Heart right ventricle (tissue), 16 donors: ENCODE results near the gene STK40. TPM values are rescaled to one million over a fixed set of nuclear protein-coding genes. Genes with fewer than 3 reads are reported as not detected.

ENCODE experiments used
- ATAC-seq, 8 donors: fragments of 200-7000 bp; cut with Tn5 transposase; one replicate each; pipeline ENCODE4 v1.9.1; 2020; ENCODE audit warnings: mild to moderate bottlenecking in 8 of 8, moderate library complexity in 8 of 8, moderate number of reproducible peaks in 1 of 8
- DNase-seq, 2 donors: peaks; one replicate each; pipeline ENCODE4 v3.0.0-alpha.2; 2020
- H3K27ac ChIP-seq, 10 donors: fragments of 200-600 bp; sonication (generic) in 2 of 10; one replicate each; pipeline versions ENCODE4 v1.5.0 to v1.8.0; 2020 to 2022; ENCODE audit warnings: mild to moderate bottlenecking in 3 of 10
- H3K27me3 ChIP-seq, 7 donors: fragments of 200-600 bp; one replicate each; pipeline ENCODE4 v1.8.0; 2021 to 2022; ENCODE audit warnings: mild to moderate bottlenecking in 2 of 7
- H3K36me3 ChIP-seq, 9 donors: fragments of 200-600 bp; sonication (generic) in 1 of 9; one replicate each; pipeline versions ENCODE4 v1.5.0 to v1.8.0; 2020 to 2022; ENCODE audit warnings: mild to moderate bottlenecking in 2 of 9
- H3K4me1 ChIP-seq, 9 donors: fragments of 200-600 bp; sonication (generic) in 1 of 9; one replicate each; pipeline versions ENCODE4 v1.5.0 to v1.8.0; 2020 to 2022; ENCODE audit warnings: mild to moderate bottlenecking in 4 of 9
- H3K4me3 ChIP-seq, 10 donors: fragments of 200-600 bp; sonication (generic) in 2 of 10; one replicate each; pipeline versions ENCODE4 v1.5.0 to v1.8.0; 2020 to 2022; ENCODE audit warnings: mild to moderate bottlenecking in 7 of 10, moderate library complexity in 2 of 10
- H3K9me3 ChIP-seq, 11 donors: fragments of 200-600 bp in 10 of 11; sonication (generic) in 2 of 11; one replicate each; pipeline versions ENCODE4 v1.5.0 to v1.8.0; 2013 to 2022; ENCODE audit warnings: mild to moderate bottlenecking in 2 of 11, control low read depth in 1 of 11, moderate library complexity in 1 of 11
- CTCF ChIP-seq, 9 donors: fragments of 200-600 bp; sonication (generic) in 2 of 9; IDR thresholded peaks; one replicate each; pipeline versions ENCODE4 v1.5.0 to v1.8.0; 2021 to 2022; ENCODE audit warnings: antibody characterized with exemption in 9 of 9, mild to moderate bottlenecking in 5 of 9, moderate library complexity in 1 of 9
- whole genome bisulfite sequencing, 2 donors: extraction: QIAGEN DNeasy Blood & Tissue Kit; methylation state at CpG; one replicate each; pipeline ENCODE4 v1.1.7; 2013; ENCODE audit warnings: inconsistent platforms in 1 of 2; 5-methylcytosine and 5-hydroxymethylcytosine counted together
- intact Hi-C, 10 donors: fragments of 100-400 bp; cut with DNase I; formaldehyde crosslinking; loops; one replicate each; pipeline versions ENCODE4 v1.11.1 to v1.14.2; 2022
- polyA plus RNA-seq, 2 donors: library from polyadenylated mRNA; stranded (reverse); fragments of 200-250 nt; gene quantifications; one replicate each; pipeline ENCODE4 v1.2.3, GENCODE V29; 2013
- total RNA-seq, 10 donors: library from RNA; stranded (reverse); fragmentation: NEBNext Ultra II Directional in 3 of 10; extraction: Animal tissue kit (Norgen Biotek cat#: 25700) in 3 of 10; gene quantifications; one replicate each; pipeline versions ENCODE4 v1.2.1 to v1.2.4, GENCODE V29; 2021 to 2023
- donor health status: Arrhythmogenic right ventricular cardiomyopathy.
- donor health status: ischemic (EF 13 %, LVEDD 7.1; RV severe dilation, severe dysfunction).
- donor health status: healthy with polysubstance abuse.
- donor health status: DM: no; HTN: yes; CAD: no.
- donor health status: DM: no; HTN: no; CAD: no.
- donor health status: ischemic (EF 25% LVEDD 6.9; RV normal size, moderate dysfunction).
- donor health status: ischemic (EF 25% LVEDD 5.7; RV mildly dilated, moderate dysfunction).
- donor health status: healthy.
- donor health status: DM: yes; HTN: yes; CAD: no.
- donor health status: Ischemic cardiomyopathy.
- donor health status: ischemic (EF 35%, LVEDD 5.7; RV mildly dilated, moderate dysfunction).
- donor health status: nonischemic (EF 11% LVEDD 7.7; RV severe dilation, severe dysfunction).
- donor health status: DM: yes; HTN: yes; CAD: no.
- donor health status: PGD.
- donor health status: ischemic (EF 29% LVEDD 5.4; RV normal size, mild dysfunction).
- donor health status: nonischemic (EF 23%, LVEDD 6.1; RV moderate dilation, normal function).

Gene STK40
- total and polyA plus RNA-seq, 12 donors: 15.5 to 81.6 (median 57.3) TPM

GRCh38 chr1:36359911-36360550 lies 25.7 kb downstream of the STK40 start:
- no peak for TF ChIP-seq CTCF (IDR thresholded peaks at IDR 0.05)
- Histone ChIP-seq H3K4me1 (peaks cover 0 to 26% (median 8%) of the 10 kb centered on the region in 9 donors), H3K27me3 (no peaks in the 10 kb centered on the region), H3K27ac (peak overlapping the region in 2 of 10 donors; percentile 51 to 77), H3K9me3 (no peaks in the 10 kb centered on the region), H3K4me3 (no peak overlapping the region), H3K36me3 (peaks cover 0 to 90% (median 40%) of the 10 kb centered on the region in 9 donors)
- intact Hi-C loops: loop anchor here in 1 of 10 donors (10.0 kb wide), 1 partner anchor 55 kb away; the partner anchor contains the start of gene SH3D21
- 80 to 85% methylated on average over 6 of the region's 6 CpGs for WGBS, 2 donors
- ATAC-seq: peak in 3 of 8 donors; percentile 31 to 32 (median 32)
- DNase-seq: no peak

GRCh38 chr1:36359383-36359782 lies 26.3 kb downstream of the STK40 start:
- no peaks in the 10 kb centered on the region for H3K27me3 ChIP-seq
- H3K27ac ChIP-seq: peak overlapping the region in 2 of 10 donors; percentile 51 to 77
- intact Hi-C loops: no loop called here
- DNase-seq (no peak), ATAC-seq (no peak)
- peaks cover 0 to 20% (median 5%) of the 10 kb centered on the region in 9 donors for H3K4me1 ChIP-seq
- H3K9me3 ChIP-seq: no peaks in the 10 kb centered on the region
- peaks cover 0 to 96% (median 47%) of the 10 kb centered on the region in 9 donors for H3K36me3 ChIP-seq
- WGBS, 2 donors: 91 to 93% methylated on average over 5 of the region's 5 CpGs
- H3K4me3 ChIP-seq: no peak overlapping the region
- TF ChIP-seq CTCF (IDR thresholded peaks at IDR 0.05): no peak

- intact Hi-C loops: no loop called here
- H3K36me3 ChIP-seq: peaks cover 0 to 99% (median 52%) of the 10 kb centered on the region in 9 donors
- no peak for DNase-seq
- TF ChIP-seq CTCF (IDR thresholded peaks at IDR 0.05): no peak
- peaks cover 0 to 15% (median 5%) of the 10 kb centered on the region in 9 donors for H3K4me1 ChIP-seq
- peak overlapping the region in 1 of 10 donors; percentile 77 for H3K27ac ChIP-seq
- 91% methylated on average over 13 of the region's 13 CpGs for WGBS, 2 donors
- ATAC-seq: no peak
- no peaks in the 10 kb centered on the region for H3K9me3 ChIP-seq
- no peak overlapping the region for H3K4me3 ChIP-seq
- no peaks in the 10 kb centered on the region for H3K27me3 ChIP-seq
These were observed 27.1 kb downstream of the STK40 start for GRCh38 chr1:36358514-36359084.

GRCh38 chr1:36355811-36356210 lies 29.9 kb downstream of the STK40 start:
- no peak overlapping the region for H3K4me3 ChIP-seq
- no peak for DNase-seq
- intact Hi-C loops: no loop called here
- no peaks in the 10 kb centered on the region for H3K9me3 ChIP-seq
- TF ChIP-seq CTCF (IDR thresholded peaks at IDR 0.05): no peak
- H3K27ac ChIP-seq: no peak overlapping the region
- H3K36me3 ChIP-seq: peaks cover 0 to 90% (median 52%) of the 10 kb centered on the region in 9 donors
- ATAC-seq: no peak
- peaks cover under 1 to 42% (median 25%) of the 10 kb centered on the region in 9 donors for H3K4me1 ChIP-seq
- no peaks in the 10 kb centered on the region for H3K27me3 ChIP-seq
- 75 to 79% methylated on average over 4 of the region's 4 CpGs for WGBS, 2 donors
